H1 (cell line): ENCODE measurements around the gene CD72.

ENCODE experiments used
- TAF1 ChIP-seq: IDR thresholded peaks from 2 replicates; pipeline ENCODE4 v1.6.1; 2011; ENCODE audit warnings: mild to moderate bottlenecking, low read depth, low read length
- TEAD4 ChIP-seq: IDR thresholded peaks from 2 replicates; pipeline ENCODE4 v1.6.1; 2012; ENCODE audit warnings: low read depth, low read length, inconsistent platforms, mixed read lengths
- TF ChIP-seq, protein P1 (sequence below), 3 experiments: IDR thresholded peaks; 1 replicate in 2 of 3; 2 replicates in 1 of 3; pipeline versions ENCODE4 v1.5.1 to v1.6.1; 2011; ENCODE audit warnings: low read length in 3 of 3, mild to moderate bottlenecking in 3 of 3, inconsistent platforms in 2 of 3, low read depth in 1 of 3, moderate library complexity in 1 of 3; ENCODE audit not compliant: insufficient read depth in 1 of 3; ENCODE audit errors: control extremely low read depth in 1 of 3
- TF ChIP-seq, protein P2 (sequence below): IDR thresholded peaks from 2 replicates; pipeline ENCODE4 v1.6.1; 2012; ENCODE audit warnings: low read length, inconsistent platforms

DNA sequence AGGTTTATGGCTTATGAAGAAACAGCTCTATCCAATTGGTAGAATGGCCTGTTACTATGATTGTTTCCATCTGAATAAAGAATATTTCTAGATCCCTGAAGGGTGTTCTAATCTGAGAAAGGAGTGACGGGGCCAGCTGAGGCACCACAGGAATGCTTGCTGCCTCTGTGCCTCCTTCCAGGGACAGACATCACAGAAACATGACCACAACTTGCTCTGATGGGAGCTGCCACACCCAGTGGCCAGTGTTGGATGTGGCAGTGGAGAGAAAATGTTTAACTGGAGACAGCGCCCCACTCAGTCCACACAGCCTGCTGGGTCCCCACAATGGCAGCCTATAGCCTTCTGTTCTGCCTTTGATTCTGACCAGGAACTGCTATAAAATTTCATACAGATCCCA is 51.8 kb downstream of the CD72 start:
- TF ChIP-seq, protein P1, sequence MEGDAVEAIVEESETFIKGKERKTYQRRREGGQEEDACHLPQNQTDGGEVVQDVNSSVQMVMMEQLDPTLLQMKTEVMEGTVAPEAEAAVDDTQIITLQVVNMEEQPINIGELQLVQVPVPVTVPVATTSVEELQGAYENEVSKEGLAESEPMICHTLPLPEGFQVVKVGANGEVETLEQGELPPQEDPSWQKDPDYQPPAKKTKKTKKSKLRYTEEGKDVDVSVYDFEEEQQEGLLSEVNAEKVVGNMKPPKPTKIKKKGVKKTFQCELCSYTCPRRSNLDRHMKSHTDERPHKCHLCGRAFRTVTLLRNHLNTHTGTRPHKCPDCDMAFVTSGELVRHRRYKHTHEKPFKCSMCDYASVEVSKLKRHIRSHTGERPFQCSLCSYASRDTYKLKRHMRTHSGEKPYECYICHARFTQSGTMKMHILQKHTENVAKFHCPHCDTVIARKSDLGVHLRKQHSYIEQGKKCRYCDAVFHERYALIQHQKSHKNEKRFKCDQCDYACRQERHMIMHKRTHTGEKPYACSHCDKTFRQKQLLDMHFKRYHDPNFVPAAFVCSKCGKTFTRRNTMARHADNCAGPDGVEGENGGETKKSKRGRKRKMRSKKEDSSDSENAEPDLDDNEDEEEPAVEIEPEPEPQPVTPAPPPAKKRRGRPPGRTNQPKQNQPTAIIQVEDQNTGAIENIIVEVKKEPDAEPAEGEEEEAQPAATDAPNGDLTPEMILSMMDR (IDR thresholded peaks at IDR 0.05; ENCODE audit: control extremely low read depth in 1 of 3, insufficient read depth in 1 of 3, low read depth in 1 of 3, low read length in 3 of 3): peak in 2 of 3 experiments; percentile 25 to 49; a peak in 3 of 4 replicates
- TF ChIP-seq, protein P2, sequence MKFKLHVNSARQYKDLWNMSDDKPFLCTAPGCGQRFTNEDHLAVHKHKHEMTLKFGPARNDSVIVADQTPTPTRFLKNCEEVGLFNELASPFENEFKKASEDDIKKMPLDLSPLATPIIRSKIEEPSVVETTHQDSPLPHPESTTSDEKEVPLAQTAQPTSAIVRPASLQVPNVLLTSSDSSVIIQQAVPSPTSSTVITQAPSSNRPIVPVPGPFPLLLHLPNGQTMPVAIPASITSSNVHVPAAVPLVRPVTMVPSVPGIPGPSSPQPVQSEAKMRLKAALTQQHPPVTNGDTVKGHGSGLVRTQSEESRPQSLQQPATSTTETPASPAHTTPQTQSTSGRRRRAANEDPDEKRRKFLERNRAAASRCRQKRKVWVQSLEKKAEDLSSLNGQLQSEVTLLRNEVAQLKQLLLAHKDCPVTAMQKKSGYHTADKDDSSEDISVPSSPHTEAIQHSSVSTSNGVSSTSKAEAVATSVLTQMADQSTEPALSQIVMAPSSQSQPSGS: no peak
- TF ChIP-seq TAF1 (no peak), TEAD4 (no peak)
